H9 (cell line): ENCODE measurements around the gene PDE2A. TPM values are rescaled to one million over a fixed set of nuclear protein-coding genes. Genes with fewer than 3 reads are reported as not detected.

Experiments
- DNase-seq: peaks from one replicate; pipeline ENCODE4 v3.0.0-alpha.2; 2017
- H2AFZ ChIP-seq: one replicate; pipeline ENCODE4 v1.6.1; 2013; ENCODE audit warnings: mild to moderate bottlenecking, low read length, control low read depth, moderate library complexity
- H2AK5ac ChIP-seq: 2 replicates; pipeline ENCODE4 v1.6.1; 2013; ENCODE audit warnings: low read length, control low read depth, mixed read lengths; ENCODE audit not compliant: insufficient read length
- H2BK120ac ChIP-seq: one replicate; pipeline ENCODE4 v1.6.1; 2013; ENCODE audit warnings: low read depth, mild to moderate bottlenecking, low read length, control low read depth, inconsistent platforms; ENCODE audit not compliant: poor library complexity, severe bottlenecking
- H2BK12ac ChIP-seq: 2 replicates; pipeline ENCODE4 v1.6.1; 2013; ENCODE audit warnings: low read length, control low read depth, mixed read lengths, low read depth; ENCODE audit not compliant: insufficient read length
- H2BK15ac ChIP-seq: 2 replicates; pipeline ENCODE4 v1.6.1; 2013; ENCODE audit warnings: low read depth, low read length, control low read depth
- H2BK20ac ChIP-seq: one replicate; pipeline ENCODE4 v1.6.1; 2013; ENCODE audit warnings: low read depth, mild to moderate bottlenecking, low read length, control low read depth, inconsistent platforms; ENCODE audit not compliant: poor library complexity, severe bottlenecking
- H2BK5ac ChIP-seq: 2 replicates; pipeline ENCODE4 v1.6.1; 2013; ENCODE audit warnings: low read length, control low read depth, mixed read lengths; ENCODE audit not compliant: insufficient read length
- H3K14ac ChIP-seq: 2 replicates; pipeline ENCODE4 v1.6.1; 2013; ENCODE audit warnings: low read length, control low read depth; ENCODE audit not compliant: insufficient read depth
- H3K18ac ChIP-seq: 2 replicates; pipeline ENCODE4 v1.6.1; 2013; ENCODE audit warnings: low read depth, mild to moderate bottlenecking, mixed read lengths, low read length, control low read depth; ENCODE audit not compliant: insufficient read length
- H3K23ac ChIP-seq: 2 replicates; pipeline ENCODE4 v1.6.1; 2013; ENCODE audit warnings: low read length, control low read depth, mixed read lengths, low read depth; ENCODE audit not compliant: insufficient read length
- H3K23me2 ChIP-seq: 2 replicates; pipeline ENCODE4 v1.6.1; 2013; ENCODE audit warnings: low read depth, mild to moderate bottlenecking, mixed read lengths, low read length, control low read depth; ENCODE audit not compliant: insufficient read length, poor library complexity, severe bottlenecking
- H3K27ac ChIP-seq: 2 replicates; pipeline ENCODE4 v1.5.1; 2013; ENCODE audit warnings: low read length, control low read depth, mixed read lengths, low read depth; ENCODE audit not compliant: insufficient read length
- H3K27me3 ChIP-seq: 2 replicates; pipeline ENCODE4 v1.6.1; 2013; ENCODE audit warnings: low read length, control low read depth, inconsistent platforms; ENCODE audit not compliant: insufficient read depth
- H3K4ac ChIP-seq: 2 replicates; pipeline ENCODE4 v1.6.1; 2013; ENCODE audit warnings: low read depth, mild to moderate bottlenecking, control low read depth, inconsistent platforms, low read length, moderate library complexity
- H3K4me1 ChIP-seq: 2 replicates; pipeline ENCODE4 v1.6.1; 2013; ENCODE audit warnings: low read length, control low read depth, inconsistent platforms; ENCODE audit not compliant: insufficient read depth
- H3K4me2 ChIP-seq: 2 replicates; pipeline ENCODE4 v1.6.1; 2013; ENCODE audit warnings: low read length, control low read depth, mixed read lengths; ENCODE audit not compliant: insufficient read length, insufficient read depth
- H3K56ac ChIP-seq: 2 replicates; pipeline ENCODE4 v1.6.1; 2013; ENCODE audit warnings: low read depth, mild to moderate bottlenecking, mixed read lengths, low read length, control low read depth; ENCODE audit not compliant: insufficient read length
- H3K79me1 ChIP-seq: 2 replicates; pipeline ENCODE4 v1.6.1; 2013; ENCODE audit warnings: low read depth, mild to moderate bottlenecking, moderate library complexity, low read length, control low read depth, inconsistent platforms; ENCODE audit not compliant: insufficient read depth, poor library complexity, severe bottlenecking
- H3K79me2 ChIP-seq: 2 replicates; pipeline ENCODE4 v1.6.1; 2013; ENCODE audit warnings: low read length, control low read depth, inconsistent platforms; ENCODE audit not compliant: insufficient read depth
- H3K9ac ChIP-seq: 2 replicates; pipeline ENCODE4 v1.6.1; 2013; ENCODE audit warnings: low read length, control low read depth, mixed read lengths; ENCODE audit not compliant: insufficient read length; ENCODE audit errors: extremely low read depth
- H3K9me3 ChIP-seq: one replicate; pipeline ENCODE4 v1.6.1; 2013; ENCODE audit warnings: low read depth, low read length, inconsistent platforms; ENCODE audit not compliant: control insufficient read depth
- H3T11ph ChIP-seq: one replicate; pipeline ENCODE4 v1.6.1; 2013; ENCODE audit warnings: mild to moderate bottlenecking, low read length, control low read depth, inconsistent platforms
- H4K20me1 ChIP-seq: one replicate; pipeline ENCODE4 v1.6.1; 2013; ENCODE audit not compliant: control insufficient read depth, insufficient read length, insufficient read depth
- H4K5ac ChIP-seq: 2 replicates; pipeline ENCODE4 v1.6.1; 2013; ENCODE audit warnings: low read depth, mild to moderate bottlenecking, mixed read lengths, low read length, control low read depth; ENCODE audit not compliant: insufficient read length
- H4K8ac ChIP-seq: replicated peaks from 2 replicates; pipeline ENCODE4 v1.6.1; 2013; ENCODE audit warnings: low read length, control low read depth, mixed read lengths, low read depth; ENCODE audit not compliant: insufficient read length
- H4K91ac ChIP-seq: 2 replicates; pipeline ENCODE4 v1.6.1; 2013; ENCODE audit warnings: low read depth, mild to moderate bottlenecking, moderate library complexity, mixed read lengths, low read length, control low read depth; ENCODE audit not compliant: insufficient read length
- H3K27ac Mint-ChIP-seq, 3 experiments: 2 replicates in 2 of 3; 3 replicates in 1 of 3; pipeline ENCODE4 v1.8.0; 2020 to 2021; ENCODE audit warnings: mixed read lengths in 3 of 3, mild to moderate bottlenecking in 1 of 3, moderate library complexity in 1 of 3
- H3K27me3 Mint-ChIP-seq: 2 replicates; pipeline ENCODE4 v1.8.0; 2021; ENCODE audit warnings: low read depth, mild to moderate bottlenecking, moderate library complexity, mixed read lengths
- H3K36me3 Mint-ChIP-seq, 3 experiments: 2 replicates in 2 of 3; 3 replicates in 1 of 3; pipeline ENCODE4 v1.8.0; 2020 to 2021; ENCODE audit warnings: low read depth in 3 of 3, mixed read lengths in 3 of 3; ENCODE audit not compliant: insufficient read depth in 1 of 3
- H3K4me1 Mint-ChIP-seq, 2 experiments: 2 replicates each; pipeline ENCODE4 v1.8.0; 2020; ENCODE audit warnings: mixed read lengths in 2 of 2
- H3K4me3 Mint-ChIP-seq, 2 experiments: 2 replicates in 1 of 2; 3 replicates in 1 of 2; pipeline ENCODE4 v1.8.0; 2020 to 2021; ENCODE audit warnings: mild to moderate bottlenecking in 2 of 2, mixed read lengths in 2 of 2, moderate library complexity in 1 of 2
- H3K9me3 Mint-ChIP-seq, 2 experiments: 2 replicates in 1 of 2; 3 replicates in 1 of 2; pipeline ENCODE4 v1.8.0; 2020; ENCODE audit warnings: mild to moderate bottlenecking in 2 of 2, mixed read lengths in 2 of 2, moderate library complexity in 1 of 2
- WGBS: extraction: QIAGEN DNeasy Blood & Tissue Kit; methylation state at CpG from one replicate; pipeline ENCODE4 v1.1.7; 2013; ENCODE audit warnings: missing lambda C conversion rate, low lambda C conversion rate, mixed read lengths; ENCODE audit not compliant: insufficient read length; ENCODE audit errors: extremely low coverage; 5-methylcytosine and 5-hydroxymethylcytosine counted together
- total RNA-seq: library from RNA; stranded (reverse); gene quantifications from 2 replicates; pipeline ENCODE4 v1.2.1, GENCODE V29; 2021
- TF ChIP-seq, protein P1 (sequence below): fragments of 200-600 bp; sonication (generic); conservative IDR thresholded peaks from 3 replicates; pipeline ENCODE4 v1.8.0; 2021; ENCODE audit warnings: antibody characterized with exemption, mild to moderate bottlenecking

PDE2A gene
- total RNA-seq, 1 experiment from 2014 or later: 3.4 TPM

DNA sequence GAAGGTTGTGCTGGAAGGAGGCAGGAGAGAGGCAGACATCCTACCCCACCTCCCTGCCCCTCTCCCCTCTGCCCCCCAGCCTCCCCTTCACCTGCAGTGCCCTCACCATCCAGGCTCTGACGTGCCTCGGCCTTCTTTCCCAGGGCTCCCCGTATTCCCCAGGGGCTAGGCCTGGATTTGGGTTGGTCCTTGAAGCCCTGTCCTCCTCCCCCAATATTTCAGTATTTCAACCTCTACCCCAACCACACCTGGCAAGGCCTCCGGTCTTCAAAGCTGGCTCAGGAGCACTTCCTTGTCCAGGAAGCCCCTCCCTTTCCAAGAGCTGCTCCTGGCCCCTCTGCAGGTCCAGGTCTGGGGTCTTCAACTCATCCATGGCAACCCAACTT is 8.6 kb upstream of the PDE2A start:
- no peaks in the 10 kb centered on the region for H4K20me1 ChIP-seq
- no peak overlapping the region for H2BK20ac ChIP-seq
- H3K27me3 ChIP-seq: no peaks in the 10 kb centered on the region; the same call in 1 of the 2 replicates
- no CpG with 5 or more reads among the region's 4 CpGs for WGBS
- no peak overlapping the region for H3K4ac ChIP-seq
- TF ChIP-seq, protein P1, sequence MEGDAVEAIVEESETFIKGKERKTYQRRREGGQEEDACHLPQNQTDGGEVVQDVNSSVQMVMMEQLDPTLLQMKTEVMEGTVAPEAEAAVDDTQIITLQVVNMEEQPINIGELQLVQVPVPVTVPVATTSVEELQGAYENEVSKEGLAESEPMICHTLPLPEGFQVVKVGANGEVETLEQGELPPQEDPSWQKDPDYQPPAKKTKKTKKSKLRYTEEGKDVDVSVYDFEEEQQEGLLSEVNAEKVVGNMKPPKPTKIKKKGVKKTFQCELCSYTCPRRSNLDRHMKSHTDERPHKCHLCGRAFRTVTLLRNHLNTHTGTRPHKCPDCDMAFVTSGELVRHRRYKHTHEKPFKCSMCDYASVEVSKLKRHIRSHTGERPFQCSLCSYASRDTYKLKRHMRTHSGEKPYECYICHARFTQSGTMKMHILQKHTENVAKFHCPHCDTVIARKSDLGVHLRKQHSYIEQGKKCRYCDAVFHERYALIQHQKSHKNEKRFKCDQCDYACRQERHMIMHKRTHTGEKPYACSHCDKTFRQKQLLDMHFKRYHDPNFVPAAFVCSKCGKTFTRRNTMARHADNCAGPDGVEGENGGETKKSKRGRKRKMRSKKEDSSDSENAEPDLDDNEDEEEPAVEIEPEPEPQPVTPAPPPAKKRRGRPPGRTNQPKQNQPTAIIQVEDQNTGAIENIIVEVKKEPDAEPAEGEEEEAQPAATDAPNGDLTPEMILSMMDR: no peak
- H3K4me2 ChIP-seq: no peak overlapping the region
- H3K36me3 Mint-ChIP-seq: peaks cover 0 to 16% (median 5%) of the 10 kb centered on the region in 3 experiments; a peak in 4 of 7 replicates
- H3K9ac ChIP-seq: no peak overlapping the region
- H3K27ac ChIP-seq: no peak overlapping the region
- no peak overlapping the region for H2BK15ac ChIP-seq
- H3K79me2 ChIP-seq: no peaks in the 10 kb centered on the region
- no peak overlapping the region for H3K27ac Mint-ChIP-seq
- H4K5ac ChIP-seq: no peak overlapping the region
- no peak overlapping the region for H3K18ac ChIP-seq
- H3K79me1 ChIP-seq: no peaks in the 10 kb centered on the region
- H2BK5ac ChIP-seq: no peak overlapping the region
- H3K9me3 ChIP-seq: no peaks in the 10 kb centered on the region
- no peaks in the 10 kb centered on the region for H3K23me2 ChIP-seq
- H3K4me3 Mint-ChIP-seq: no peak overlapping the region; a peak in 1 of 5 replicates
- no peak overlapping the region for H3T11ph ChIP-seq
- H3K27me3 Mint-ChIP-seq: peaks cover 36% of the 10 kb centered on the region
- peaks cover 24 to 34% of the 10 kb centered on the region in 2 experiments for H3K4me1 Mint-ChIP-seq
- H3K56ac ChIP-seq: no peak overlapping the region
- no peak overlapping the region for H2AFZ ChIP-seq
- H4K8ac ChIP-seq: no peak overlapping the region
- no peaks in the 10 kb centered on the region; a peak in 1 of 5 replicates for H3K9me3 Mint-ChIP-seq
- no peak overlapping the region for H3K14ac ChIP-seq
- H2BK120ac ChIP-seq: no peak overlapping the region
- no peak overlapping the region for H2BK12ac ChIP-seq
- no peak for DNase-seq
- H2AK5ac ChIP-seq: no peak overlapping the region
- no peak overlapping the region for H4K91ac ChIP-seq
- no peak overlapping the region for H3K23ac ChIP-seq
- H3K4me1 ChIP-seq: no peaks in the 10 kb centered on the region; the same call in 1 of the 2 replicates
